ENCODE data around the gene STK10.

The STK10 gene

GRCh38 chr5:172129256-172129910 is 58.6 kb downstream of the STK10 start:
- Histone ChIP-seq H3K9ac (ENCODE audit: low read depth in 1 of 2, low read length in 2 of 2) (no peak overlapping the region), H3K9me3 (ENCODE audit: control insufficient read depth in 2 of 2, low read length in 2 of 2) (no peaks in the 10 kb centered on the region), H3K4me1 (ENCODE audit: control insufficient read depth in 2 of 2, insufficient read depth in 2 of 2, low read length in 2 of 2) (peaks cover 0 to 3% of the 10 kb centered on the region in 2 donors), H3K36me3 (ENCODE audit: control insufficient read depth in 2 of 2, insufficient read depth in 2 of 2, low read length in 2 of 2) (peaks cover 0 to 21% of the 10 kb centered on the region in 2 donors), H3K27me3 (ENCODE audit: control insufficient read depth in 2 of 2, insufficient read depth in 2 of 2, low read length in 2 of 2) (no peaks in the 10 kb centered on the region), H3K27ac (ENCODE audit: low read depth in 2 of 2, low read length in 2 of 2) (peak overlapping the region in 1 of 2 donors; percentile 23), H3K4me3 (ENCODE audit: low read length in 2 of 2) (no peak overlapping the region)

GRCh38 chr5:172127581-172127980 is 60.4 kb downstream of the STK10 start:
- Histone ChIP-seq H3K4me3 (ENCODE audit: low read length in 2 of 2) (no peak overlapping the region), H3K36me3 (ENCODE audit: control insufficient read depth in 2 of 2, insufficient read depth in 2 of 2, low read length in 2 of 2) (peaks cover 0 to 13% of the 10 kb centered on the region in 2 donors), H3K9me3 (ENCODE audit: control insufficient read depth in 2 of 2, low read length in 2 of 2) (no peaks in the 10 kb centered on the region), H3K9ac (ENCODE audit: low read depth in 1 of 2, low read length in 2 of 2) (no peak overlapping the region), H3K4me1 (ENCODE audit: control insufficient read depth in 2 of 2, insufficient read depth in 2 of 2, low read length in 2 of 2) (no peaks in the 10 kb centered on the region), H3K27me3 (ENCODE audit: control insufficient read depth in 2 of 2, insufficient read depth in 2 of 2, low read length in 2 of 2) (no peaks in the 10 kb centered on the region), H3K27ac (ENCODE audit: low read depth in 2 of 2, low read length in 2 of 2) (no peak overlapping the region)

GRCh38 chr5:172123269-172123692 is 64.7 kb downstream of the STK10 start:
- H3K9me3 ChIP-seq (ENCODE audit: control insufficient read depth in 2 of 2, low read length in 2 of 2), result no peaks in the 10 kb centered on the region
- peaks cover 0 to 8% of the 10 kb centered on the region in 2 donors for H3K36me3 ChIP-seq (ENCODE audit: control insufficient read depth in 2 of 2, insufficient read depth in 2 of 2, low read length in 2 of 2)
- H3K4me1 ChIP-seq (ENCODE audit: control insufficient read depth in 2 of 2, insufficient read depth in 2 of 2, low read length in 2 of 2), result peaks cover 0 to 2% of the 10 kb centered on the region in 2 donors
- no peaks in the 10 kb centered on the region for H3K27me3 ChIP-seq (ENCODE audit: control insufficient read depth in 2 of 2, insufficient read depth in 2 of 2, low read length in 2 of 2)
- H3K4me3 ChIP-seq (ENCODE audit: low read length in 2 of 2), result no peak overlapping the region
- no peak overlapping the region for H3K27ac ChIP-seq (ENCODE audit: low read depth in 2 of 2, low read length in 2 of 2)
- no peak overlapping the region for H3K9ac ChIP-seq (ENCODE audit: low read depth in 1 of 2, low read length in 2 of 2)

- Histone ChIP-seq H3K27me3 (ENCODE audit: control insufficient read depth in 2 of 2, insufficient read depth in 2 of 2, low read length in 2 of 2) (no peaks in the 10 kb centered on the region), H3K4me3 (ENCODE audit: low read length in 2 of 2) (no peak overlapping the region), H3K27ac (ENCODE audit: low read depth in 2 of 2, low read length in 2 of 2) (no peak overlapping the region), H3K9me3 (ENCODE audit: control insufficient read depth in 2 of 2, low read length in 2 of 2) (no peaks in the 10 kb centered on the region), H3K36me3 (ENCODE audit: control insufficient read depth in 2 of 2, insufficient read depth in 2 of 2, low read length in 2 of 2) (peaks cover 0 to 11% of the 10 kb centered on the region in 2 donors), H3K4me1 (ENCODE audit: control insufficient read depth in 2 of 2, insufficient read depth in 2 of 2, low read length in 2 of 2) (peaks cover 0 to 4% of the 10 kb centered on the region in 2 donors), H3K9ac (ENCODE audit: low read depth in 1 of 2, low read length in 2 of 2) (no peak overlapping the region)
Measured at GRCh38 chr5:172119921-172120688, 67.9 kb downstream of the STK10 start.

- no peaks in the 10 kb centered on the region for H3K27me3 ChIP-seq (ENCODE audit: control insufficient read depth in 2 of 2, insufficient read depth in 2 of 2, low read length in 2 of 2)
- no peak overlapping the region for H3K27ac ChIP-seq (ENCODE audit: low read depth in 2 of 2, low read length in 2 of 2)
- H3K9ac ChIP-seq (ENCODE audit: low read depth in 1 of 2, low read length in 2 of 2), result no peak overlapping the region
- no peaks in the 10 kb centered on the region for H3K9me3 ChIP-seq (ENCODE audit: control insufficient read depth in 2 of 2, low read length in 2 of 2)
- H3K4me3 ChIP-seq (ENCODE audit: low read length in 2 of 2), result no peak overlapping the region
- peaks cover 0 to 11% of the 10 kb centered on the region in 2 donors for H3K36me3 ChIP-seq (ENCODE audit: control insufficient read depth in 2 of 2, insufficient read depth in 2 of 2, low read length in 2 of 2)
- H3K4me1 ChIP-seq (ENCODE audit: control insufficient read depth in 2 of 2, insufficient read depth in 2 of 2, low read length in 2 of 2), result peaks cover 3 to 4% of the 10 kb centered on the region in 2 donors
Measured at GRCh38 chr5:172118891-172119290, 69.1 kb downstream of the STK10 start.

GRCh38 chr5:172117977-172118701 is 69.9 kb downstream of the STK10 start:
- Histone ChIP-seq H3K9me3 (ENCODE audit: control insufficient read depth in 2 of 2, low read length in 2 of 2) (no peaks in the 10 kb centered on the region), H3K27ac (ENCODE audit: low read depth in 2 of 2, low read length in 2 of 2) (no peak overlapping the region), H3K9ac (ENCODE audit: low read depth in 1 of 2, low read length in 2 of 2) (no peak overlapping the region)

GRCh38 chr5:172115541-172115982 is 72.5 kb downstream of the STK10 start:
- Histone ChIP-seq H3K9me3 (ENCODE audit: control insufficient read depth in 2 of 2, low read length in 2 of 2) (no peaks in the 10 kb centered on the region), H3K4me3 (ENCODE audit: low read length in 2 of 2) (no peak overlapping the region), H3K27me3 (ENCODE audit: control insufficient read depth in 2 of 2, insufficient read depth in 2 of 2, low read length in 2 of 2) (no peaks in the 10 kb centered on the region), H3K4me1 (ENCODE audit: control insufficient read depth in 2 of 2, insufficient read depth in 2 of 2, low read length in 2 of 2) (peaks cover 16 to 18% of the 10 kb centered on the region in 2 donors), H3K36me3 (ENCODE audit: control insufficient read depth in 2 of 2, insufficient read depth in 2 of 2, low read length in 2 of 2) (peaks cover 0 to 7% of the 10 kb centered on the region in 2 donors), H3K9ac (ENCODE audit: low read depth in 1 of 2, low read length in 2 of 2) (no peak overlapping the region), H3K27ac (ENCODE audit: low read depth in 2 of 2, low read length in 2 of 2) (peak overlapping the region in 1 of 2 donors; percentile 62)

More at GRCh38 chr5:172117977-172118701, 69.9 kb downstream of the STK10 start:
- H3K4me1 ChIP-seq (ENCODE audit: control insufficient read depth in 2 of 2, insufficient read depth in 2 of 2, low read length in 2 of 2), result peaks cover 3 to 4% of the 10 kb centered on the region in 2 donors
- H3K4me3 ChIP-seq (ENCODE audit: low read length in 2 of 2), result no peak overlapping the region
- H3K36me3 ChIP-seq (ENCODE audit: control insufficient read depth in 2 of 2, insufficient read depth in 2 of 2, low read length in 2 of 2), result peaks cover 0 to 7% of the 10 kb centered on the region in 2 donors
- H3K27me3 ChIP-seq (ENCODE audit: control insufficient read depth in 2 of 2, insufficient read depth in 2 of 2, low read length in 2 of 2), result no peaks in the 10 kb centered on the region

GRCh38 chr5:172114875-172115422 is 73.1 kb downstream of the STK10 start:
- Histone ChIP-seq H3K4me1 (ENCODE audit: control insufficient read depth in 2 of 2, insufficient read depth in 2 of 2, low read length in 2 of 2) (peaks cover 16 to 21% of the 10 kb centered on the region in 2 donors), H3K9ac (ENCODE audit: low read depth in 1 of 2, low read length in 2 of 2) (no peak overlapping the region), H3K4me3 (ENCODE audit: low read length in 2 of 2) (peak overlapping the region in 1 of 2 donors; percentile 2), H3K36me3 (ENCODE audit: control insufficient read depth in 2 of 2, insufficient read depth in 2 of 2, low read length in 2 of 2) (peaks cover 0 to 7% of the 10 kb centered on the region in 2 donors), H3K27me3 (ENCODE audit: control insufficient read depth in 2 of 2, insufficient read depth in 2 of 2, low read length in 2 of 2) (no peaks in the 10 kb centered on the region), H3K9me3 (ENCODE audit: control insufficient read depth in 2 of 2, low read length in 2 of 2) (no peaks in the 10 kb centered on the region), H3K27ac (ENCODE audit: low read depth in 2 of 2, low read length in 2 of 2) (peak overlapping the region in 1 of 2 donors; percentile 62)

- no peak overlapping the region for H3K27ac ChIP-seq (ENCODE audit: low read depth in 2 of 2, low read length in 2 of 2)
- no peak overlapping the region for H3K4me3 ChIP-seq (ENCODE audit: low read length in 2 of 2)
- no peak overlapping the region for H3K9ac ChIP-seq (ENCODE audit: low read depth in 1 of 2, low read length in 2 of 2)
- H3K27me3 ChIP-seq (ENCODE audit: control insufficient read depth in 2 of 2, insufficient read depth in 2 of 2, low read length in 2 of 2), result no peaks in the 10 kb centered on the region
- H3K36me3 ChIP-seq (ENCODE audit: control insufficient read depth in 2 of 2, insufficient read depth in 2 of 2, low read length in 2 of 2), result peaks cover 0 to 7% of the 10 kb centered on the region in 2 donors
- H3K4me1 ChIP-seq (ENCODE audit: control insufficient read depth in 2 of 2, insufficient read depth in 2 of 2, low read length in 2 of 2), result peaks cover 16 to 17% of the 10 kb centered on the region in 2 donors
- no peaks in the 10 kb centered on the region for H3K9me3 ChIP-seq (ENCODE audit: control insufficient read depth in 2 of 2, low read length in 2 of 2)
Measured at GRCh38 chr5:172113036-172113435, 75.0 kb downstream of the STK10 start.

Data from mucosa of rectum (tissue), 2 donors.